ENCODE data around the gene SLC29A4. TPM values are rescaled to one million over a fixed set of nuclear protein-coding genes. Genes with fewer than 3 reads are reported as not detected.
"Not testable (repeated sequence)": the region's sequence is repeated elsewhere in the genome, so short reads cannot be mapped to it uniquely, and the experiment has no call there.

The SLC29A4 gene
- total and polyA plus RNA-seq, 4 donors, result 1.7 to 13.9 (median 3.9) TPM

GRCh38 chr7:5315761-5316160 lies 33.0 kb downstream of the SLC29A4 start:
- H3K27ac ChIP-seq (ENCODE audit: low read depth in 1 of 2, low read length in 2 of 2), result no peak overlapping the region
- no peaks in the 10 kb centered on the region for H3K4me1 ChIP-seq (ENCODE audit: control insufficient read depth in 4 of 4, insufficient read depth in 4 of 4, low read length in 3 of 4)
- peaks cover 0 to 6% (median 2%) of the 10 kb centered on the region in 4 donors for H3K9me3 ChIP-seq (ENCODE audit: control insufficient read depth in 4 of 4, low read length in 3 of 4)
- H3K27me3 ChIP-seq (ENCODE audit: control insufficient read depth in 4 of 4, insufficient read depth in 4 of 4, low read length in 3 of 4), result no peaks in the 10 kb centered on the region
- peaks cover 29 to 51% (median 36%) of the 10 kb centered on the region in 4 donors for H3K36me3 ChIP-seq (ENCODE audit: control insufficient read depth in 4 of 4, insufficient read depth in 3 of 4, low read depth in 1 of 4, low read length in 3 of 4)
- H3K4me3 ChIP-seq (ENCODE audit: low read depth in 1 of 3, low read length in 3 of 3), result no peak overlapping the region
- TF ChIP-seq ATF3 (IDR thresholded peaks at IDR 0.05), result no peak
- TF ChIP-seq, protein P1, sequence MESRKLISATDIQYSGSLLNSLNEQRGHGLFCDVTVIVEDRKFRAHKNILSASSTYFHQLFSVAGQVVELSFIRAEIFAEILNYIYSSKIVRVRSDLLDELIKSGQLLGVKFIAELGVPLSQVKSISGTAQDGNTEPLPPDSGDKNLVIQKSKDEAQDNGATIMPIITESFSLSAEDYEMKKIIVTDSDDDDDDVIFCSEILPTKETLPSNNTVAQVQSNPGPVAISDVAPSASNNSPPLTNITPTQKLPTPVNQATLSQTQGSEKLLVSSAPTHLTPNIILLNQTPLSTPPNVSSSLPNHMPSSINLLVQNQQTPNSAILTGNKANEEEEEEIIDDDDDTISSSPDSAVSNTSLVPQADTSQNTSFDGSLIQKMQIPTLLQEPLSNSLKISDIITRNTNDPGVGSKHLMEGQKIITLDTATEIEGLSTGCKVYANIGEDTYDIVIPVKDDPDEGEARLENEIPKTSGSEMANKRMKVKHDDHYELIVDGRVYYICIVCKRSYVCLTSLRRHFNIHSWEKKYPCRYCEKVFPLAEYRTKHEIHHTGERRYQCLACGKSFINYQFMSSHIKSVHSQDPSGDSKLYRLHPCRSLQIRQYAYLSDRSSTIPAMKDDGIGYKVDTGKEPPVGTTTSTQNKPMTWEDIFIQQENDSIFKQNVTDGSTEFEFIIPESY (IDR thresholded peaks at IDR 0.05), result no peak
- no peak for TF ChIP-seq HNF4G (IDR thresholded peaks at IDR 0.05)
- TF ChIP-seq RAD21 (IDR thresholded peaks at IDR 0.05), result no peak
- TF ChIP-seq GABPA (IDR thresholded peaks at IDR 0.05 in 1 of 2, conservative IDR thresholded peaks at IDR 0.05 in 1 of 2), result no peak
- TF ChIP-seq TAF1 (conservative IDR thresholded peaks at IDR 0.05), result no peak
- no peak for TF ChIP-seq RXRA (IDR thresholded peaks at IDR 0.05)
- no peak for TF ChIP-seq YY1 (IDR thresholded peaks at IDR 0.05)
- no peak for TF ChIP-seq EGR1 (IDR thresholded peaks at IDR 0.05; ENCODE audit: low read depth in 2 of 2)
- TF ChIP-seq, protein P2, sequence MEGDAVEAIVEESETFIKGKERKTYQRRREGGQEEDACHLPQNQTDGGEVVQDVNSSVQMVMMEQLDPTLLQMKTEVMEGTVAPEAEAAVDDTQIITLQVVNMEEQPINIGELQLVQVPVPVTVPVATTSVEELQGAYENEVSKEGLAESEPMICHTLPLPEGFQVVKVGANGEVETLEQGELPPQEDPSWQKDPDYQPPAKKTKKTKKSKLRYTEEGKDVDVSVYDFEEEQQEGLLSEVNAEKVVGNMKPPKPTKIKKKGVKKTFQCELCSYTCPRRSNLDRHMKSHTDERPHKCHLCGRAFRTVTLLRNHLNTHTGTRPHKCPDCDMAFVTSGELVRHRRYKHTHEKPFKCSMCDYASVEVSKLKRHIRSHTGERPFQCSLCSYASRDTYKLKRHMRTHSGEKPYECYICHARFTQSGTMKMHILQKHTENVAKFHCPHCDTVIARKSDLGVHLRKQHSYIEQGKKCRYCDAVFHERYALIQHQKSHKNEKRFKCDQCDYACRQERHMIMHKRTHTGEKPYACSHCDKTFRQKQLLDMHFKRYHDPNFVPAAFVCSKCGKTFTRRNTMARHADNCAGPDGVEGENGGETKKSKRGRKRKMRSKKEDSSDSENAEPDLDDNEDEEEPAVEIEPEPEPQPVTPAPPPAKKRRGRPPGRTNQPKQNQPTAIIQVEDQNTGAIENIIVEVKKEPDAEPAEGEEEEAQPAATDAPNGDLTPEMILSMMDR (IDR thresholded peaks at IDR 0.05; ENCODE audit: low read depth, low read length, missing input control), result no peak
- TF ChIP-seq JUND (IDR thresholded peaks at IDR 0.05), result no peak
- TF ChIP-seq FOXA2 (IDR thresholded peaks at IDR 0.05), result no peak
- TF ChIP-seq, protein P3, sequence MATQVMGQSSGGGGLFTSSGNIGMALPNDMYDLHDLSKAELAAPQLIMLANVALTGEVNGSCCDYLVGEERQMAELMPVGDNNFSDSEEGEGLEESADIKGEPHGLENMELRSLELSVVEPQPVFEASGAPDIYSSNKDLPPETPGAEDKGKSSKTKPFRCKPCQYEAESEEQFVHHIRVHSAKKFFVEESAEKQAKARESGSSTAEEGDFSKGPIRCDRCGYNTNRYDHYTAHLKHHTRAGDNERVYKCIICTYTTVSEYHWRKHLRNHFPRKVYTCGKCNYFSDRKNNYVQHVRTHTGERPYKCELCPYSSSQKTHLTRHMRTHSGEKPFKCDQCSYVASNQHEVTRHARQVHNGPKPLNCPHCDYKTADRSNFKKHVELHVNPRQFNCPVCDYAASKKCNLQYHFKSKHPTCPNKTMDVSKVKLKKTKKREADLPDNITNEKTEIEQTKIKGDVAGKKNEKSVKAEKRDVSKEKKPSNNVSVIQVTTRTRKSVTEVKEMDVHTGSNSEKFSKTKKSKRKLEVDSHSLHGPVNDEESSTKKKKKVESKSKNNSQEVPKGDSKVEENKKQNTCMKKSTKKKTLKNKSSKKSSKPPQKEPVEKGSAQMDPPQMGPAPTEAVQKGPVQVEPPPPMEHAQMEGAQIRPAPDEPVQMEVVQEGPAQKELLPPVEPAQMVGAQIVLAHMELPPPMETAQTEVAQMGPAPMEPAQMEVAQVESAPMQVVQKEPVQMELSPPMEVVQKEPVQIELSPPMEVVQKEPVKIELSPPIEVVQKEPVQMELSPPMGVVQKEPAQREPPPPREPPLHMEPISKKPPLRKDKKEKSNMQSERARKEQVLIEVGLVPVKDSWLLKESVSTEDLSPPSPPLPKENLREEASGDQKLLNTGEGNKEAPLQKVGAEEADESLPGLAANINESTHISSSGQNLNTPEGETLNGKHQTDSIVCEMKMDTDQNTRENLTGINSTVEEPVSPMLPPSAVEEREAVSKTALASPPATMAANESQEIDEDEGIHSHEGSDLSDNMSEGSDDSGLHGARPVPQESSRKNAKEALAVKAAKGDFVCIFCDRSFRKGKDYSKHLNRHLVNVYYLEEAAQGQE (IDR thresholded peaks at IDR 0.05), result no peak
- no peak for DNase-seq (ENCODE audit: low spot score)
- 97% methylated on average over 14 of the region's 14 CpGs for WGBS
- H3K9ac ChIP-seq (ENCODE audit: low read depth in 1 of 2, low read length in 2 of 2), result no peak overlapping the region

- not testable (repeated sequence) for DNase-seq (ENCODE audit: low spot score); H3K9me3 ChIP-seq (ENCODE audit: control insufficient read depth in 4 of 4, low read length in 3 of 4); H3K4me3 ChIP-seq (ENCODE audit: low read depth in 1 of 3, low read length in 3 of 3); H3K27ac ChIP-seq (ENCODE audit: low read depth in 1 of 2, low read length in 2 of 2); H3K4me1 ChIP-seq (ENCODE audit: control insufficient read depth in 4 of 4, insufficient read depth in 4 of 4, low read length in 3 of 4); H3K9ac ChIP-seq (ENCODE audit: low read depth in 1 of 2, low read length in 2 of 2); H3K27me3 ChIP-seq (ENCODE audit: control insufficient read depth in 4 of 4, insufficient read depth in 4 of 4, low read length in 3 of 4)
- 96% methylated on average over 5 of the region's 5 CpGs for WGBS
- peaks cover 27 to 55% (median 31%) of the 10 kb centered on the region in 4 donors for H3K36me3 ChIP-seq (ENCODE audit: control insufficient read depth in 4 of 4, insufficient read depth in 3 of 4, low read depth in 1 of 4, low read length in 3 of 4)
Measured at GRCh38 chr7:5318613-5319012, 35.9 kb downstream of the SLC29A4 start.
